GM12878 (cell line): ENCODE results near the gene VPS52. TPM values are rescaled to one million over a fixed set of nuclear protein-coding genes. Genes with fewer than 3 reads are reported as not detected.

Experiments
- BMI1 ChIP-seq: fragments of 450-650 bp; IDR thresholded peaks from 2 replicates; pipeline ENCODE4 v1.6.1; 2016; ENCODE audit warnings: mild to moderate bottlenecking, moderate library complexity, borderline replicate concordance
- CREM ChIP-seq: IDR thresholded peaks from 2 replicates; pipeline ENCODE4 v1.6.1; 2014; ENCODE audit warnings: antibody characterized with exemption, low read depth
- ELK1 ChIP-seq: IDR thresholded peaks from 2 replicates; pipeline ENCODE4 v1.6.1; 2012; ENCODE audit warnings: low read depth, low read length, improper control_type of control experiment
- FOXK2 ChIP-seq: fragments of 450-650 bp; IDR thresholded peaks from 2 replicates; pipeline ENCODE4 v1.6.1; 2017; ENCODE audit warnings: mild to moderate bottlenecking, moderate library complexity
- HDAC2 ChIP-seq: fragments of 200-600 bp; sonication (generic); IDR thresholded peaks from 2 replicates; pipeline ENCODE4 v1.6.1; 2017
- KLF5 ChIP-seq: fragments of 450-650 bp; IDR thresholded peaks from 2 replicates; pipeline ENCODE4 v1.6.1; 2014; ENCODE audit warnings: mild to moderate bottlenecking; ENCODE audit not compliant: partially characterized antibody
- MYB ChIP-seq: fragments of 150-350 bp; IDR thresholded peaks from 2 replicates; pipeline ENCODE4 v1.6.1; 2014; ENCODE audit warnings: mild to moderate bottlenecking, low read depth, low read length, borderline replicate concordance
- PBX3 ChIP-seq: IDR thresholded peaks from 2 replicates; pipeline ENCODE4 v1.6.1; 2011; ENCODE audit warnings: mild to moderate bottlenecking, low read depth, low read length, moderate library complexity; ENCODE audit not compliant: insufficient replicate concordance
- RAD51 ChIP-seq: fragments of 450-650 bp; IDR thresholded peaks from 2 replicates; pipeline ENCODE4 v1.6.1; 2016; ENCODE audit warnings: moderate library complexity, mild to moderate bottlenecking, inconsistent platforms
- SREBF1 ChIP-seq: IDR thresholded peaks from 2 replicates; pipeline ENCODE4 v1.6.1; 2012; ENCODE audit warnings: mild to moderate bottlenecking, low read length
- SREBF2 ChIP-seq: IDR thresholded peaks from 2 replicates; pipeline ENCODE4 v1.6.1; 2012; ENCODE audit warnings: mild to moderate bottlenecking, low read length
- SUZ12 ChIP-seq: fragments of 200-600 bp; sonication (generic); IDR thresholded peaks from one replicate; pipeline ENCODE4 v1.6.1; 2018; ENCODE audit warnings: antibody characterized with exemption, mild to moderate bottlenecking; ENCODE audit not compliant: unreplicated experiment
- TAF1 ChIP-seq: IDR thresholded peaks from 2 replicates; pipeline ENCODE4 v1.6.1; 2011; ENCODE audit warnings: mild to moderate bottlenecking, low read depth, low read length, borderline replicate concordance
- TBL1XR1 ChIP-seq: IDR thresholded peaks from 2 replicates; pipeline ENCODE4 v1.6.1; 2012; ENCODE audit warnings: low read depth, low read length, improper control_type of control experiment
- USF2 ChIP-seq: IDR thresholded peaks from 2 replicates; pipeline ENCODE4 v1.6.1; 2011; ENCODE audit warnings: low read depth, low read length, improper control_type of control experiment, borderline replicate concordance
- ZBTB11 ChIP-seq: fragments of 450-650 bp; formaldehyde crosslinking; IDR thresholded peaks from 2 replicates; pipeline ENCODE4 v1.5.0; 2022; ENCODE audit warnings: mild to moderate bottlenecking, missing genetic modification characterization
- ZBTB40 ChIP-seq: fragments of 450-650 bp; IDR thresholded peaks from 2 replicates; pipeline ENCODE4 v1.6.1; 2016; ENCODE audit warnings: mild to moderate bottlenecking, moderate library complexity, borderline replicate concordance
- ZNF217 ChIP-seq: fragments of 450-650 bp; IDR thresholded peaks from 2 replicates; pipeline ENCODE4 v1.6.1; 2017; ENCODE audit warnings: antibody characterized with exemption, mild to moderate bottlenecking
- polyA plus RNA-seq, 11 experiments: library from polyadenylated mRNA; depleted of rRNA in 4 of 11; unstranded in 6 of 11; stranded (reverse) in 5 of 11; fragments of >200 nt; fragmentation: Nextera tagmentation in 4 of 11; fragmentation: Illumina TruSeq in 1 of 11; extraction: Ambion mirVana in 4 of 11; extraction: Trizol in 1 of 11; gene quantifications; 1 replicate in 1 of 11; 2 replicates in 10 of 11; pipeline versions ENCODE4 v1.2.1 to v1.2.3, GENCODE V29; 2011 to 2016; ENCODE audit warnings: inconsistent platforms in 2 of 11, missing spikeins in 2 of 11, low read depth in 1 of 11
- total RNA-seq, 4 experiments: library from RNA; depleted of rRNA in 3 of 4; stranded (reverse); fragments of >200 nt in 3 of 4; fragmentation: Illumina TruSeq in 1 of 4; extraction: Trizol in 1 of 4; gene quantifications; 2 replicates each; pipeline versions ENCODE4 v1.2.1 to v1.2.3, GENCODE V29; 2013 to 2021

Gene VPS52
- total and polyA plus RNA-seq, 10 of the 15 experiments (the other 5 are each of a cell fraction or from before 2014, with no cell fraction given): 11.3 to 52.7 (median 36.7) TPM

- no peak for TF ChIP-seq ZBTB40
- no peak for TF ChIP-seq ZNF217
- no peak for TF ChIP-seq SREBF2
- no peak for TF ChIP-seq ELK1
- TF ChIP-seq TAF1: peak; percentile 84
- no peak for TF ChIP-seq FOXK2
- no peak for TF ChIP-seq SREBF1
- TF ChIP-seq PBX3: no peak
- no peak for TF ChIP-seq SUZ12
- TF ChIP-seq TBL1XR1: no peak
- TF ChIP-seq RAD51: no peak
- TF ChIP-seq BMI1: no peak
- no peak for TF ChIP-seq MYB
- TF ChIP-seq CREM: no peak
- no peak for TF ChIP-seq ZBTB11 (CRISPR knock-in tag)
- TF ChIP-seq KLF5: peak; percentile 40
- TF ChIP-seq USF2: no peak
- no peak for TF ChIP-seq HDAC2
Observed at GRCh38 chr6:33313709-33314514, 42.2 kb upstream of the VPS52 start, which contains the start of gene TAPBP (continued).
